Stimulated activated CD8-positive, alpha-beta memory T cell treated with anti-CD3 and anti-CD28 coated beads, Interleukin-4, amount 100 ng/mL, for 24 hours (primary cell): ENCODE results near the gene RNF26.

Experiments used
- DNase-seq: peaks from one replicate; pipeline ENCODE4 v3.0.0-alpha.2; 2020; ENCODE audit warnings: low read depth

The RNF26 gene

GRCh38 chr11:119334174-119334930 lies at the start of gene RNF26:
Gene RNF26 (plus strand): TSS chr11:119334527. CDS start chr11:119335123, 596 bp downstream.
- DNase-seq = peak; percentile 85

GRCh38 chr11:119285431-119285830 lies 48.9 kb upstream of the RNF26 start:
- no peak for DNase-seq

- no peak for DNase-seq
Measured at GRCh38 chr11:119288219-119288618, 46.1 kb upstream of the RNF26 start.

GRCh38 chr11:119290894-119291497 lies 43.3 kb upstream of the RNF26 start:
- no peak for DNase-seq

GRCh38 chr11:119293461-119293860 lies 40.9 kb upstream of the RNF26 start:
- no peak for DNase-seq

- no peak for DNase-seq
Measured at GRCh38 chr11:119295178-119295577, 39.1 kb upstream of the RNF26 start.

GRCh38 chr11:119297938-119298337 lies 36.4 kb upstream of the RNF26 start:
- no peak for DNase-seq

GRCh38 chr11:119298726-119299125 lies 35.6 kb upstream of the RNF26 start:
- DNase-seq = no peak

- DNase-seq = no peak
Measured at GRCh38 chr11:119299416-119299815, 34.9 kb upstream of the RNF26 start.

- DNase-seq = no peak
Measured at GRCh38 chr11:119300198-119300964, 33.9 kb upstream of the RNF26 start.

- DNase-seq = no peak
Measured at GRCh38 chr11:119303227-119303718, 31.1 kb upstream of the RNF26 start.

- DNase-seq = no peak
Measured at GRCh38 chr11:119305556-119306372, 28.6 kb upstream of the RNF26 start.

GRCh38 chr11:119306373-119306890 lies 27.9 kb upstream of the RNF26 start:
- DNase-seq = no peak

GRCh38 chr11:119307219-119307618 lies 27.1 kb upstream of the RNF26 start:
- DNase-seq = no peak

- no peak for DNase-seq
Measured at GRCh38 chr11:119307974-119308373, 26.4 kb upstream of the RNF26 start.

- no peak for DNase-seq
Measured at GRCh38 chr11:119309411-119309810, 24.9 kb upstream of the RNF26 start.

GRCh38 chr11:119309953-119310681 lies 24.2 kb upstream of the RNF26 start:
- no peak for DNase-seq

- DNase-seq = no peak
Measured at GRCh38 chr11:119310682-119311052, 23.7 kb upstream of the RNF26 start.

- DNase-seq = no peak
Measured at GRCh38 chr11:119314726-119315125, 19.6 kb upstream of the RNF26 start.

- DNase-seq = no peak
Measured at GRCh38 chr11:119315131-119316015, 19.0 kb upstream of the RNF26 start.
